ENCODE results near the gene RAB3D.

DNA sequence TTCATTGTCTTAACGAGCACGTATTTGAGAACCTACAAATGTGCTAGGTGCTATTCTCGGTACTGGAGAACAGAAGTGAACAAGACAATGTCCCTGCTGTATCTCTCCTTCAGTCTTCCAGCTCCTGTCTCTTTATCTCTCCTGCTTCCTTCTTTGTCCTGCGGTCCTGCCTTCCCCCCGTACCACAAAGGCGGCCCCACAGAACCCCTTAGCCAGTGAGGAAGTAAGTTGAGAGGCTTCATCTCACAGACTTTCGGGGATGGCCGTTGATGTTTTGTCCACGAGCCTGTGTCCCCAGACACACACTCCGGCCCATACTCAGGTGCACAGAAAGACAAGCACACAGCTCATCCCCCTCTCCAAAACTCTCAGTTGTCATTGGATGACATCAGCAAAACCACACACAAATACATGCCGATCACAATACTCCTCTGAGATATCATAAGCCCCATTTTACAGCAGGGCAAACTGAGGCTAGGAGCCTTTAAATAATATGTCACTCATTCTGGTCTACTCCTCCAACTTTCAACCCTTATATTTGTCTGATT lies 34.5 kb upstream of the RAB3D start:
- TF ChIP-seq, protein P1, sequence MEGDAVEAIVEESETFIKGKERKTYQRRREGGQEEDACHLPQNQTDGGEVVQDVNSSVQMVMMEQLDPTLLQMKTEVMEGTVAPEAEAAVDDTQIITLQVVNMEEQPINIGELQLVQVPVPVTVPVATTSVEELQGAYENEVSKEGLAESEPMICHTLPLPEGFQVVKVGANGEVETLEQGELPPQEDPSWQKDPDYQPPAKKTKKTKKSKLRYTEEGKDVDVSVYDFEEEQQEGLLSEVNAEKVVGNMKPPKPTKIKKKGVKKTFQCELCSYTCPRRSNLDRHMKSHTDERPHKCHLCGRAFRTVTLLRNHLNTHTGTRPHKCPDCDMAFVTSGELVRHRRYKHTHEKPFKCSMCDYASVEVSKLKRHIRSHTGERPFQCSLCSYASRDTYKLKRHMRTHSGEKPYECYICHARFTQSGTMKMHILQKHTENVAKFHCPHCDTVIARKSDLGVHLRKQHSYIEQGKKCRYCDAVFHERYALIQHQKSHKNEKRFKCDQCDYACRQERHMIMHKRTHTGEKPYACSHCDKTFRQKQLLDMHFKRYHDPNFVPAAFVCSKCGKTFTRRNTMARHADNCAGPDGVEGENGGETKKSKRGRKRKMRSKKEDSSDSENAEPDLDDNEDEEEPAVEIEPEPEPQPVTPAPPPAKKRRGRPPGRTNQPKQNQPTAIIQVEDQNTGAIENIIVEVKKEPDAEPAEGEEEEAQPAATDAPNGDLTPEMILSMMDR (IDR thresholded peaks at IDR 0.05), result no peak
- TF ChIP-seq POLR2A (IDR thresholded peaks at IDR 0.05) (no peak), POLR2AphosphoS5 (IDR thresholded peaks at IDR 0.05) (no peak)
